ENCODE results near the gene WDR20. TPM values are rescaled to one million over a fixed set of nuclear protein-coding genes. Genes with fewer than 3 reads are reported as not detected.

The WDR20 gene
- total RNA-seq, 1 experiment from 2014 or later, result 23.7 TPM

DNA sequence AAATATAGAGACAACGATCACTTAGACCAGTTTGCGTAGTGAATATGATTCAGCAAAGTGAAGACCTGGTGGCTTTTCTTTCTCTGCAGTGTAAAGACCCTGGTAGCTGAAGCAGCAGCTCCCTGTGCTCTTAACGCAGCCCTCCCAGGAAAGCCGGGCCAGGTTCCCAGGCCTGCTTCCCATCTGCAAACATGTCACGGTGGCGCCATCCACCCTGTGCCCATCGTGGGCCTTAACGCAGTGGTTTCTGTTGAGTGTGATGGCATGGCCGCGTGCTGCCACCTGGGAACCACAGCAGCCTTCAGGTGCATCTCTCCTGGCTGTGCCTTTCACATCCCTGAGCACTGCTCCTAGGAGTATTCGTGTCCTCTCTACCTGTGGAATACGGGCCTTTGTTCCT is 71.5 kb downstream of the WDR20 start:
- ATAC-seq (no peak), DNase-seq (no peak)
- no TSS peak for BruUV-seq (replicated peaks)
- Histone ChIP-seq H3K9me2 (replicated peaks; ENCODE audit: low read length) (no peaks in the 10 kb centered on the region), H3K4me3 (ENCODE audit: low read length) (no peak overlapping the region), H3K9me3 (ENCODE audit: low read length) (no peaks in the 10 kb centered on the region), H3K4me2 (ENCODE audit: low read length) (no peak overlapping the region), H2AFZ (ENCODE audit: low read length) (no peak overlapping the region), H3K79me2 (ENCODE audit: low read length) (peaks cover 19% of the 10 kb centered on the region), H4K20me1 (ENCODE audit: low read length) (no peaks in the 10 kb centered on the region), H3F3A (ENCODE audit: low read length, unreplicated experiment) (peaks cover 5% of the 10 kb centered on the region), H3K27me3 (ENCODE audit: low read length) (no peaks in the 10 kb centered on the region), H3K4me1 (ENCODE audit: insufficient read depth, low read length) (peaks cover 23% of the 10 kb centered on the region), H3K36me3 (ENCODE audit: low read depth, low read length) (peaks cover 17% of the 10 kb centered on the region; the same call in 1 of the 2 replicates), H3K9ac (ENCODE audit: low read length) (no peak overlapping the region), H3K27ac (ENCODE audit: low read length) (no peak overlapping the region)
- intact Hi-C loops (cut with micrococcal nuclease), result no loop called here
- TF ChIP-seq EZH2phosphoT487 (IDR thresholded peaks at IDR 0.05; ENCODE audit: borderline replicate concordance, low read length) (no peak), EZH2 (IDR thresholded peaks at IDR 0.05; ENCODE audit: low read length, unreplicated experiment) (no peak)
- TF ChIP-seq, protein P1, sequence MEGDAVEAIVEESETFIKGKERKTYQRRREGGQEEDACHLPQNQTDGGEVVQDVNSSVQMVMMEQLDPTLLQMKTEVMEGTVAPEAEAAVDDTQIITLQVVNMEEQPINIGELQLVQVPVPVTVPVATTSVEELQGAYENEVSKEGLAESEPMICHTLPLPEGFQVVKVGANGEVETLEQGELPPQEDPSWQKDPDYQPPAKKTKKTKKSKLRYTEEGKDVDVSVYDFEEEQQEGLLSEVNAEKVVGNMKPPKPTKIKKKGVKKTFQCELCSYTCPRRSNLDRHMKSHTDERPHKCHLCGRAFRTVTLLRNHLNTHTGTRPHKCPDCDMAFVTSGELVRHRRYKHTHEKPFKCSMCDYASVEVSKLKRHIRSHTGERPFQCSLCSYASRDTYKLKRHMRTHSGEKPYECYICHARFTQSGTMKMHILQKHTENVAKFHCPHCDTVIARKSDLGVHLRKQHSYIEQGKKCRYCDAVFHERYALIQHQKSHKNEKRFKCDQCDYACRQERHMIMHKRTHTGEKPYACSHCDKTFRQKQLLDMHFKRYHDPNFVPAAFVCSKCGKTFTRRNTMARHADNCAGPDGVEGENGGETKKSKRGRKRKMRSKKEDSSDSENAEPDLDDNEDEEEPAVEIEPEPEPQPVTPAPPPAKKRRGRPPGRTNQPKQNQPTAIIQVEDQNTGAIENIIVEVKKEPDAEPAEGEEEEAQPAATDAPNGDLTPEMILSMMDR (conservative IDR thresholded peaks at IDR 0.05; ENCODE audit: low read depth, low read length), result no peak
- ChIA-PET CTCF (no interaction called here), POLR2A (ENCODE audit: unreplicated experiment) (no interaction called here)

GRCh38 chr14:102212356-102212755 is 72.7 kb downstream of the WDR20 start:
- Histone ChIP-seq H3K9ac (ENCODE audit: low read length) (no peak overlapping the region), H3K4me3 (ENCODE audit: low read length) (no peak overlapping the region), H3K27ac (ENCODE audit: low read length) (no peak overlapping the region), H3F3A (ENCODE audit: low read length, unreplicated experiment) (peaks cover 5% of the 10 kb centered on the region), H2AFZ (ENCODE audit: low read length) (no peak overlapping the region), H3K36me3 (ENCODE audit: low read depth, low read length) (peaks cover 14% of the 10 kb centered on the region; the same call in 1 of the 2 replicates), H4K20me1 (ENCODE audit: low read length) (no peaks in the 10 kb centered on the region), H3K27me3 (ENCODE audit: low read length) (no peaks in the 10 kb centered on the region), H3K79me2 (ENCODE audit: low read length) (peaks cover 30% of the 10 kb centered on the region), H3K9me3 (ENCODE audit: low read length) (no peaks in the 10 kb centered on the region), H3K9me2 (replicated peaks; ENCODE audit: low read length) (no peaks in the 10 kb centered on the region), H3K4me2 (ENCODE audit: low read length) (no peak overlapping the region), H3K4me1 (ENCODE audit: insufficient read depth, low read length) (peaks cover 26% of the 10 kb centered on the region)
- intact Hi-C loops (cut with micrococcal nuclease), result no loop called here
- no peak for ATAC-seq
- TF ChIP-seq EZH2phosphoT487 (IDR thresholded peaks at IDR 0.05; ENCODE audit: borderline replicate concordance, low read length) (no peak), EZH2 (IDR thresholded peaks at IDR 0.05; ENCODE audit: low read length, unreplicated experiment) (no peak)
- TF ChIP-seq, protein P1 (conservative IDR thresholded peaks at IDR 0.05; ENCODE audit: low read depth, low read length), result no peak
- CTCF ChIA-PET, result no interaction called here
- DNase-seq, result no peak
- POLR2A ChIA-PET (ENCODE audit: unreplicated experiment), result no interaction called here
- BruUV-seq (replicated peaks), result no TSS peak

DNA sequence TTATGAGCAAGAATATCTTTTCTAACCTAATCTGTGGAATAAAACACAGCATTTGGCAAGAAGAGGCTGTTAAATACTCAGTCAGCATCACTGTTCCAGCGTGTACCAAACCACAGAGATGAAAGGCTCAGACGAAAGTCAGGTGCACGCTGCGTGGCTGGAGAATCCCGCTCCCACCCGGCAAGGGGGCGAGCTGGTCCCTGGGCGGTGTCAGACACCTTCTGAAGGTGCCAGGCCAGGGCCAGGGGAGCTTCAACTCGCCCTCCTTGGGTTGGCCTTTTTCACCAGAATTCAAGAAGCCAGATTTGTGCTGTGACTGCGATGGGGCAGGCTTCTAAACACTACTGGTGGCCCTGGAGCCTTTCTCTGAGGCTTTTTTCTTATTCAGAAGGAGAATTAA is 73.1 kb downstream of the WDR20 start:
- ATAC-seq (no peak), DNase-seq (no peak)
- Histone ChIP-seq H4K20me1 (ENCODE audit: low read length) (no peaks in the 10 kb centered on the region), H3F3A (ENCODE audit: low read length, unreplicated experiment) (peaks cover 5% of the 10 kb centered on the region), H3K9me2 (replicated peaks; ENCODE audit: low read length) (no peaks in the 10 kb centered on the region), H3K9ac (ENCODE audit: low read length) (no peak overlapping the region), H3K27ac (ENCODE audit: low read length) (no peak overlapping the region), H3K4me2 (ENCODE audit: low read length) (no peak overlapping the region), H3K4me1 (ENCODE audit: insufficient read depth, low read length) (peaks cover 26% of the 10 kb centered on the region), H3K27me3 (ENCODE audit: low read length) (no peaks in the 10 kb centered on the region), H3K36me3 (ENCODE audit: low read depth, low read length) (peaks cover 14% of the 10 kb centered on the region; the same call in 1 of the 2 replicates), H3K4me3 (ENCODE audit: low read length) (no peak overlapping the region), H3K79me2 (ENCODE audit: low read length) (peaks cover 35% of the 10 kb centered on the region), H3K9me3 (ENCODE audit: low read length) (no peaks in the 10 kb centered on the region), H2AFZ (ENCODE audit: low read length) (no peak overlapping the region)
- BruUV-seq (replicated peaks), result no TSS peak
- intact Hi-C loops (cut with micrococcal nuclease), result no loop called here
- ChIA-PET CTCF (no interaction called here), POLR2A (ENCODE audit: unreplicated experiment) (no interaction called here)
- TF ChIP-seq, protein P1 (conservative IDR thresholded peaks at IDR 0.05; ENCODE audit: low read depth, low read length), result no peak
- TF ChIP-seq EZH2 (IDR thresholded peaks at IDR 0.05; ENCODE audit: low read length, unreplicated experiment), result no peak
- no peak for TF ChIP-seq EZH2phosphoT487 (IDR thresholded peaks at IDR 0.05; ENCODE audit: borderline replicate concordance, low read length)
